PC-9 (cell line): Measurements from ENCODE around the gene NAA50. TPM values are rescaled to one million over a fixed set of nuclear protein-coding genes. Genes with fewer than 3 reads are reported as not detected.
A peak's percentile ranks its signal among the peaks of the same experiment; 100 is the strongest.

Experiments used
- BruUV-seq: library from RNA; stranded (reverse); fragments of 400-500 nt; replicated peaks from 2 replicates; lab custom pipeline; 2021; lab: Mats Ljungman, UMichigan
- CTCF ChIA-PET: fragments of 300-600 bp; sonication (Branson Sonifier 250); formaldehyde crosslinking; loops from one replicate; lab custom pipeline; 2022; ENCODE audit warnings: antibody characterized with exemption; lab: Charles Lee
- POLR2A ChIA-PET: fragments of 300-600 bp; sonication (Branson Sonifier 250); formaldehyde crosslinking; loops from one replicate; lab custom pipeline; 2022; ENCODE audit warnings: antibody characterized with exemption; ENCODE audit not compliant: unreplicated experiment; lab: Charles Lee
- DNase-seq, 2 experiments: peaks; one replicate each; pipeline versions ENCODE4 v3.0.0 to v3.0.0-alpha.2; 2015 to 2022; ENCODE audit warnings: mixed read lengths in 1 of 2
- H2AFZ ChIP-seq: fragments of 200-600 bp; sonication (generic); 2 replicates; pipeline ENCODE4 v1.8.1; 2017; ENCODE audit warnings: antibody characterized with exemption
- H3F3A ChIP-seq: fragments of 200-600 bp; sonication (generic); 2 replicates; pipeline ENCODE4 v1.8.1; 2017; ENCODE audit warnings: antibody characterized with exemption, mild to moderate bottlenecking, low read depth; ENCODE audit not compliant: insufficient read depth
- H3K27ac ChIP-seq: fragments of 200-600 bp; sonication (generic); 2 replicates; pipeline ENCODE4 v1.6.1; 2016; ENCODE audit warnings: mixed run types
- H3K27me3 ChIP-seq: fragments of 200-600 bp; sonication (generic); 2 replicates; pipeline ENCODE4 v1.6.1; 2016; ENCODE audit warnings: low read depth, mixed run types; ENCODE audit not compliant: insufficient read depth
- H3K36me3 ChIP-seq: fragments of 200-600 bp; sonication (generic); 2 replicates; pipeline ENCODE4 v1.6.1; 2016; ENCODE audit warnings: low read depth, mixed run types
- H3K4me1 ChIP-seq: fragments of 200-600 bp; sonication (generic); replicated peaks from 2 replicates; pipeline ENCODE4 v1.6.1; 2016; ENCODE audit warnings: mixed run types; ENCODE audit not compliant: insufficient read depth
- H3K4me2 ChIP-seq: fragments of 200-600 bp; sonication (generic); 2 replicates; pipeline ENCODE4 v1.6.1; 2017; ENCODE audit warnings: mixed run types
- H3K4me3 ChIP-seq: fragments of 200-600 bp; sonication (generic); 2 replicates; pipeline ENCODE4 v1.6.1; 2016; ENCODE audit warnings: mixed run types
- H3K79me2 ChIP-seq: fragments of 200-600 bp; sonication (generic); 2 replicates; pipeline ENCODE4 v1.6.1; 2017; ENCODE audit warnings: low read depth, mixed run types
- H3K9me2 ChIP-seq: fragments of 200-600 bp; sonication (generic); 2 replicates; pipeline ENCODE4 v1.8.1; 2017; ENCODE audit warnings: mild to moderate bottlenecking; ENCODE audit not compliant: insufficient read depth
- H3K9me3 ChIP-seq: fragments of 200-600 bp; sonication (generic); 2 replicates; pipeline ENCODE4 v1.8.1; 2016; ENCODE audit warnings: low read depth; ENCODE audit not compliant: insufficient read depth
- H4K20me1 ChIP-seq: fragments of 200-600 bp; sonication (generic); 2 replicates; pipeline ENCODE4 v1.8.1; 2017; ENCODE audit not compliant: insufficient read depth
- CTCF ChIP-seq: fragments of 200-600 bp; sonication (generic); conservative IDR thresholded peaks from 2 replicates; pipeline ENCODE4 v1.6.1; 2017; ENCODE audit warnings: mixed run types, antibody characterized with exemption, mild to moderate bottlenecking, moderate library complexity
- EZH2 ChIP-seq: fragments of 200-600 bp; sonication (generic); IDR thresholded peaks from 2 replicates; pipeline ENCODE4 v1.8.0; 2017; ENCODE audit warnings: antibody characterized with exemption, low read depth
- intact Hi-C: fragments of 100-400 bp; cut with micrococcal nuclease; formaldehyde crosslinking; loops from one replicate; pipeline ENCODE4 v1.10.0; 2022; ENCODE audit not compliant: unreplicated experiment
- total RNA-seq: library from RNA; stranded (reverse); gene quantifications from 2 replicates; pipeline ENCODE4 v1.2.3, GENCODE V29; 2021

The NAA50 gene
- total RNA-seq, 1 experiment from 2014 or later = 221 TPM

- H4K20me1 ChIP-seq = peaks cover 45% of the 10 kb centered on the region
- ChIA-PET POLR2A (interaction anchor here (0.5 to 0.7 kb wide), 9 partner anchors 9 to 752 kb away, joined by 3 to 6 read pairs (median 3); partner anchors contain the start of genes CCDC191 and QTRT2), CTCF (interaction anchor here (0.6 to 2.0 kb wide), 6 partner anchors 9 to 230 kb away, joined by 3 to 11 read pairs (median 4); partner anchors contain the start of gene SPICE1)
- TF ChIP-seq CTCF (peak; percentile 72), EZH2 (no peak)
- H3K4me2 ChIP-seq = peak overlapping the region; percentile 96
- H3K27ac ChIP-seq = peak overlapping the region; percentile 98
- H3K4me3 ChIP-seq = peak overlapping the region; percentile 77
- no peaks in the 10 kb centered on the region; the same call in 1 of the 2 replicates for H3K36me3 ChIP-seq
- no peaks in the 10 kb centered on the region for H3K27me3 ChIP-seq
- peaks cover 51% of the 10 kb centered on the region for H3K4me1 ChIP-seq
- peaks cover 86% of the 10 kb centered on the region for H3K79me2 ChIP-seq
- H2AFZ ChIP-seq = peak overlapping the region; percentile 99
- intact Hi-C loops = loop anchor here (1.0 to 5.0 kb wide), 6 partner anchors 94 to 694 kb away; partner anchors contain the start of genes CCDC191, GRAMD1C and QTRT2
- peak; percentile 79 to 86 for DNase-seq
- H3K9me3 ChIP-seq = no peaks in the 10 kb centered on the region
- no peaks in the 10 kb centered on the region for H3K9me2 ChIP-seq
- peaks cover 10% of the 10 kb centered on the region; the same call in 1 of the 2 replicates for H3F3A ChIP-seq
- BruUV-seq = TSS peak; percentile 17
These were observed 901 bp downstream of the NAA50 start for GRCh38 chr3:113744941-113745755.

GRCh38 chr3:113743006-113743630 is 2.9 kb downstream of the NAA50 start:
- Histone ChIP-seq H4K20me1 (peaks cover 63% of the 10 kb centered on the region), H3K4me3 (peak overlapping the region; percentile 77; the same call in 1 of the 2 replicates), H3K27me3 (no peaks in the 10 kb centered on the region), H3F3A (peaks cover 10% of the 10 kb centered on the region; the same call in 1 of the 2 replicates), H3K4me1 (peaks cover 52% of the 10 kb centered on the region), H3K79me2 (peaks cover 89% of the 10 kb centered on the region), H3K9me3 (no peaks in the 10 kb centered on the region), H2AFZ (no peak overlapping the region), H3K9me2 (no peaks in the 10 kb centered on the region), H3K27ac (peak overlapping the region; percentile 10; the same call in 1 of the 2 replicates), H3K4me2 (peak overlapping the region; percentile 96), H3K36me3 (no peaks in the 10 kb centered on the region; the same call in 1 of the 2 replicates)
- ChIA-PET POLR2A (interaction anchor here (0.7 kb wide), 1 partner anchor 244 kb away, joined by 9 read pairs; no protein-coding TSS in a partner anchor), CTCF (no interaction called here)
- DNase-seq = no peak
- TF ChIP-seq CTCF (no peak), EZH2 (no peak)
- intact Hi-C loops = no loop called here
- BruUV-seq = no TSS peak

- intact Hi-C loops = no loop called here
- no peaks in the 10 kb centered on the region for H3K9me2 ChIP-seq
- H3K9me3 ChIP-seq = no peaks in the 10 kb centered on the region
- peaks cover 77% of the 10 kb centered on the region for H4K20me1 ChIP-seq
- peaks cover 49% of the 10 kb centered on the region for H3K4me1 ChIP-seq
- no peak for DNase-seq
- H3K4me2 ChIP-seq = peak overlapping the region; percentile 32
- ChIA-PET CTCF (interaction anchor here (0.6 kb wide), 1 partner anchor 113 kb away, joined by 4 read pairs; no protein-coding TSS in a partner anchor), POLR2A (no interaction called here)
- no peak for TF ChIP-seq EZH2
- TF ChIP-seq CTCF = no peak
- no TSS peak for BruUV-seq
- peak overlapping the region; percentile 35 for H3K27ac ChIP-seq
- peaks cover 22% of the 10 kb centered on the region for H3F3A ChIP-seq
- H3K36me3 ChIP-seq = no peaks in the 10 kb centered on the region; the same call in 1 of the 2 replicates
- H2AFZ ChIP-seq = no peak overlapping the region
- peaks cover 94% of the 10 kb centered on the region for H3K79me2 ChIP-seq
- no peak overlapping the region for H3K4me3 ChIP-seq
- H3K27me3 ChIP-seq = no peaks in the 10 kb centered on the region
These were observed 4.4 kb downstream of the NAA50 start for GRCh38 chr3:113741620-113742019.
